Gastroesophageal sphincter (tissue), 4 donors: Measurements from ENCODE around the gene EXOC4. TPM values are rescaled to one million over a fixed set of nuclear protein-coding genes. Genes with fewer than 3 reads are reported as not detected.

Experiments
- ATAC-seq: fragments of 150-250 bp; one replicate; pipeline ENCODE4 v1.9.1; 2016; ENCODE audit warnings: mild to moderate bottlenecking, moderate library complexity
- H3K27ac ChIP-seq, 4 donors: fragments of 200-600 bp; sonication (generic) in 3 of 4; 1 replicate in 3 of 4; 2 replicates in 1 of 4; pipeline ENCODE4 v1.5.1; 2016 to 2019
- H3K27me3 ChIP-seq: fragments of 200-600 bp; sonication (generic); one replicate; pipeline ENCODE4 v1.5.1; 2019
- H3K36me3 ChIP-seq, 2 donors: fragments of 200-600 bp; sonication (generic); one replicate each; pipeline ENCODE4 v1.5.1; 2019; ENCODE audit warnings: control low read depth in 1 of 2
- H3K4me1 ChIP-seq, 3 donors: fragments of 200-600 bp; sonication (generic); 1 replicate in 2 of 3; 2 replicates in 1 of 3; pipeline ENCODE4 v1.5.1; 2016 to 2019; ENCODE audit warnings: control low read depth in 2 of 3
- H3K4me3 ChIP-seq, 2 donors: fragments of 200-600 bp; sonication (generic); one replicate each; pipeline ENCODE4 v1.5.1; 2019; ENCODE audit warnings: mild to moderate bottlenecking in 1 of 2, moderate library complexity in 1 of 2
- H3K9me3 ChIP-seq, 3 donors: fragments of 200-600 bp; sonication (generic); one replicate each; pipeline ENCODE4 v1.5.1; 2017 to 2019; ENCODE audit warnings: control low read depth in 2 of 3
- EP300 ChIP-seq: sonication (generic); formaldehyde crosslinking; IDR thresholded peaks from one replicate; pipeline ENCODE4 v1.6.1; 2017; ENCODE audit warnings: antibody characterized with exemption, mild to moderate bottlenecking
- POLR2A ChIP-seq, 2 donors: fragments of 450-650 bp; IDR thresholded peaks; one replicate each; pipeline ENCODE4 v1.6.1; 2017; ENCODE audit warnings: antibody characterized with exemption in 2 of 2, mild to moderate bottlenecking in 2 of 2, moderate library complexity in 1 of 2
- POLR2AphosphoS5 ChIP-seq: sonication (generic); formaldehyde crosslinking; IDR thresholded peaks from one replicate; pipeline ENCODE4 v1.6.1; 2017; ENCODE audit warnings: antibody characterized with exemption
- WGBS, 2 donors: methylation state at CpG; one replicate each; pipeline ENCODE4 v1.1.5; 2018; ENCODE audit warnings: low coverage in 1 of 2; 5-methylcytosine and 5-hydroxymethylcytosine counted together
- total RNA-seq, 4 donors: library from RNA; depleted of rRNA; stranded (reverse); fragments of >200 nt; gene quantifications; one replicate each; pipeline ENCODE4 v1.1.0, GENCODE V29; 2016
- TF ChIP-seq, protein P1 (sequence below), 4 experiments: fragments of 200-600 bp in 2 of 4; fragments of 450-650 bp in 2 of 4; sonication (generic) in 1 of 4; IDR thresholded peaks; one replicate each; pipeline ENCODE4 v1.5.1; 2017 to 2019; ENCODE audit warnings: antibody characterized with exemption in 4 of 4, mild to moderate bottlenecking in 2 of 4, moderate library complexity in 2 of 4

Gene EXOC4
- total RNA-seq, 4 donors from 2014 or later, result 46.3 to 85.8 (median 51.9) TPM

DNA sequence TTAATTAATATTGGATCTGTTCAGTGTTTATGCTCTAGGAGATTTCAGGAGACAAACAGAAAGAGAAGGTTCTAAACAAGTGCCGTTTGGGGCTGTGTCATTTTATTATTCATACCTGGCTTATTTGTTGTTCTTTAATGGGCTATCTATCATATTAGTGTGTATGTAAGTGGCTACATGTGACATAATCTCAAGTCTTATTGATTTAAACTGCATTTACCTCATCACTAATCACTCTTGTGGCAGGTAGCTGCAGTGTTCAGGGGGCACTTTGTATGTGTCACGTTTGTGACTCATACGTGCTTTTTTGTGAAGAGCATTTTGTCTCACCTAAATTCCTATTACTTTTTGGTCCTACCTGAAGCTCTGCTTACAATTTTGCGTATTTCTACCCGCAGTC is 95.4 kb downstream of the EXOC4 start:
- WGBS, 2 donors, result 90 to 91% methylated on average over 5 of the region's 5 CpGs
- H3K27ac ChIP-seq, result no peak overlapping the region
- TF ChIP-seq, protein P1, sequence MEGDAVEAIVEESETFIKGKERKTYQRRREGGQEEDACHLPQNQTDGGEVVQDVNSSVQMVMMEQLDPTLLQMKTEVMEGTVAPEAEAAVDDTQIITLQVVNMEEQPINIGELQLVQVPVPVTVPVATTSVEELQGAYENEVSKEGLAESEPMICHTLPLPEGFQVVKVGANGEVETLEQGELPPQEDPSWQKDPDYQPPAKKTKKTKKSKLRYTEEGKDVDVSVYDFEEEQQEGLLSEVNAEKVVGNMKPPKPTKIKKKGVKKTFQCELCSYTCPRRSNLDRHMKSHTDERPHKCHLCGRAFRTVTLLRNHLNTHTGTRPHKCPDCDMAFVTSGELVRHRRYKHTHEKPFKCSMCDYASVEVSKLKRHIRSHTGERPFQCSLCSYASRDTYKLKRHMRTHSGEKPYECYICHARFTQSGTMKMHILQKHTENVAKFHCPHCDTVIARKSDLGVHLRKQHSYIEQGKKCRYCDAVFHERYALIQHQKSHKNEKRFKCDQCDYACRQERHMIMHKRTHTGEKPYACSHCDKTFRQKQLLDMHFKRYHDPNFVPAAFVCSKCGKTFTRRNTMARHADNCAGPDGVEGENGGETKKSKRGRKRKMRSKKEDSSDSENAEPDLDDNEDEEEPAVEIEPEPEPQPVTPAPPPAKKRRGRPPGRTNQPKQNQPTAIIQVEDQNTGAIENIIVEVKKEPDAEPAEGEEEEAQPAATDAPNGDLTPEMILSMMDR (IDR thresholded peaks at IDR 0.05), result no peak
- TF ChIP-seq POLR2AphosphoS5 (no peak), POLR2A (IDR thresholded peaks at IDR 0.05) (no peak)
- ATAC-seq, result no peak
- H3K4me3 ChIP-seq, result no peak overlapping the region
- peaks cover 0 to 16% (median 0%) of the 10 kb centered on the region in 3 donors for H3K9me3 ChIP-seq
- H3K4me1 ChIP-seq, result peaks cover 0 to 6% (median 0%) of the 10 kb centered on the region in 3 donors
- no peaks in the 10 kb centered on the region for H3K27me3 ChIP-seq
- H3K36me3 ChIP-seq, result no peaks in the 10 kb centered on the region

DNA sequence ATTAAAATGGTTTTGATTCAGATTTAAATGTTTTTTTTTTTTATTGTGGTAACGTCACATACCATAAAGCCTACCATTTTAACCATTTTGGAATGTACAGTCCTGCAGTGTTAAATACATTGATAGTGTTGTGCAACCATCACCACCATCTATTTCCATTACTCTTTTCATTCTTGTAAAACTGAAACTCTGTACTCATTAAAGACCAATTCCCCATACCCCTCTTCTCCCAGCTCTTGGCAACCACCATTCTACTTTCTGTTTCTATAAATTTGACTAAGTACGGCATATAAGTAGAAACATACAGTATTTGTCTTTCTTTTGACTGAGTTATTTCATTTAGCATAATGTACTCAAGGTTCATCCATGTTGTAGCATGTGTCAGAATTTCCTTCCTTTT is 96.2 kb downstream of the EXOC4 start:
- H3K4me1 ChIP-seq, result peaks cover 0 to 6% (median 0%) of the 10 kb centered on the region in 3 donors
- H3K4me3 ChIP-seq, result no peak overlapping the region
- 94 to 100% methylated on average over 2 of the region's 2 CpGs for WGBS, 2 donors
- no peaks in the 10 kb centered on the region for H3K27me3 ChIP-seq
- no peak for ATAC-seq
- H3K36me3 ChIP-seq, result no peaks in the 10 kb centered on the region
- peaks cover 0 to 21% (median 0%) of the 10 kb centered on the region in 3 donors for H3K9me3 ChIP-seq
- H3K27ac ChIP-seq, result no peak overlapping the region
- TF ChIP-seq POLR2A (IDR thresholded peaks at IDR 0.05) (no peak), EP300 (no peak), POLR2AphosphoS5 (no peak)
- TF ChIP-seq, protein P1 (IDR thresholded peaks at IDR 0.05), result no peak

DNA sequence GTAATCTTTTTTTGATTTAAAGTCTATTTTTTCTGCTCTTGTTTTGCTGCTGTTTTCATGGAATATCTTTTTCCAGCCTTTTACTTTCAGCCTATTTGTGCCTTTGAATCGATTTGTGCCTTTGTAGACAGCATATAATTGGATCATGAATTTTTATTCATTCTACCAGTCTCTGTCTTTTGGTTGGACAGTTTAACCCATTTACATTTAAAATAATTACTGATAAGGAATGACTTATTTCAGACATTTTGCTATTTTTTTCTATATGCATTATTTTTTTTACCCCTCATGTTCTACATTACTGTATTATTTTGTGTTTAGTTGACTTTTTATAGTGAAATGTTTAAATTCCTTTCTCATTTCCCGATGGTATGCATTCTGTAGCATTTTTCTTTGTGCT is 99.6 kb downstream of the EXOC4 start:
- no peak for TF ChIP-seq POLR2AphosphoS5
- TF ChIP-seq EP300, result no peak
- no peak for TF ChIP-seq POLR2A (IDR thresholded peaks at IDR 0.05)
- TF ChIP-seq, protein P1 (IDR thresholded peaks at IDR 0.05), result no peak
- H3K9me3 ChIP-seq, result peaks cover 0 to 21% (median 0%) of the 10 kb centered on the region in 3 donors
- ATAC-seq, result no peak
- no peaks in the 10 kb centered on the region for H3K4me1 ChIP-seq
- peaks cover 0 to 8% of the 10 kb centered on the region in 2 donors for H3K36me3 ChIP-seq
- no peak overlapping the region for H3K27ac ChIP-seq
- WGBS, 2 donors, result 95 to 100% methylated on average over 2 of the region's 2 CpGs
- H3K27me3 ChIP-seq, result no peaks in the 10 kb centered on the region
- H3K4me3 ChIP-seq, result no peak overlapping the region

DNA sequence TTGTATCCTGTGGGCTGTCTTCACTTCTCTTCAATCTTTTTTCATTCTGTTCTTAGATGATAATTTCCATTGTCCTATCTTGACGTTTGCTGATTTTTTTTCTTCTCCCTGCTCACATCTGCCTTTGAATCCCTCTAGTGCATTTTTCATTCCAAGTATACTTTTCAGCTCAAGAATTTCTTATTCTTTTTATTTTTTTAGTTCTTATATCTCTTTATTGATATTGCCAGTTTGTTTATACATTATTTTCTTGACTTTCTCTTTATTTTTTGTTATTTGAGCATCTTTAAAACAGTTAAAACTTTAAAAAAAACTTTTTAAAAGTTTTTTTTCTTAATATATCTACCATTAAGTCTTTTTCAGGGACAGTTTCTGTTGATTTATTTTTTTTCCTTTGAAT is 100.9 kb downstream of the EXOC4 start:
- peaks cover 0 to 8% of the 10 kb centered on the region in 2 donors for H3K36me3 ChIP-seq
- 76 to 100% methylated on average over 1 of the region's 1 CpG for WGBS, 2 donors
- peaks cover 0 to 7% (median 0%) of the 10 kb centered on the region in 3 donors for H3K4me1 ChIP-seq
- H3K9me3 ChIP-seq, result peaks cover 0 to 21% (median 0%) of the 10 kb centered on the region in 3 donors
- no peak overlapping the region for H3K27ac ChIP-seq
- TF ChIP-seq EP300, result no peak
- TF ChIP-seq, protein P1 (IDR thresholded peaks at IDR 0.05), result no peak
- H3K27me3 ChIP-seq, result no peaks in the 10 kb centered on the region
- H3K4me3 ChIP-seq, result no peak overlapping the region
- ATAC-seq, result no peak

DNA sequence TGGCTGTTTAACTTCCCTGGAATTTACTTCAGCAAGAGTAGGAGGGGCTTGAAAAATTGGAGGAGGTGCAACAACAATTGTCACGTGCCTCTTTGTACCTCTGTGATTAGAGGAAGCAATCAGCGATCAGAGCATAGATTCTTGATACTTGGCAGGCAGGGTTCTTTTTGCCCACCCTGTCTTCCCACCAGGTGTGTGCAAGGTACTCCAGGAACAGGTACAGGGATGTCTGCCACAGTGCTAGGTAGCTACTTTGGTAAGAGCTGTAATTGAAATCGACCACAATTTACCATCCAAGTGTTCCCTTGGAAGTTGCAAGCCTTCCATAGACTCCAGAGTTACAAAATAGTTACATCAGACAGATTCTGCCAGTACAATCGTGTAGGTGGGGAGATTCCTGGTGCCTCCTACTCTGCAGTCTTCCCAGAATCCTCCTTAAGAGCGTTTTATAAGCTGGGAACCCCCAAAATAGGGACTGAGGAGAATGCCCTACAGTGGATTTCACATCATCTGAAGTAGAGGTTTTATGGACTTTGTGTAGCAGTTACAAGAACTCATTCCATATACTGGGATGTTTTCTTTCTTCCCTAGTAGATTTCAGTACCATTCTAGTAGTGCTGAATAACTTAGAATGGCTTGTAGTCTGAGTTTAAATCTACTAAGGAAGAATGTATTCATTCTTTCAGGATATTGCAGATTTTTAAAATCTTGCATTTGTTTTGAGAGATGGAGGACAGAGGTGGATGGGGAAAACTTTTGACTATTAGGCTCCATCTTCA is 101.9 kb downstream of the EXOC4 start:
- no peak overlapping the region for H3K27ac ChIP-seq
- peaks cover 0 to 8% of the 10 kb centered on the region in 2 donors for H3K36me3 ChIP-seq
- H3K4me1 ChIP-seq, result peaks cover 0 to 16% (median 0%) of the 10 kb centered on the region in 3 donors
- peaks cover 0 to 21% (median 0%) of the 10 kb centered on the region in 3 donors for H3K9me3 ChIP-seq
- TF ChIP-seq EP300 (no peak), POLR2A (IDR thresholded peaks at IDR 0.05) (no peak), POLR2AphosphoS5 (no peak)
- TF ChIP-seq, protein P1 (IDR thresholded peaks at IDR 0.05), result no peak
- WGBS, 2 donors, result 79 to 91% methylated on average over 4 to 5 of the region's 5 CpGs
- no peaks in the 10 kb centered on the region for H3K27me3 ChIP-seq
- no peak for ATAC-seq
- no peak overlapping the region for H3K4me3 ChIP-seq
